ENCODE measurements around the gene CZIB.
A peak's percentile ranks its signal among the peaks of the same experiment; 100 is the strongest.

GRCh38 chr1:53238197-53239155 lies 18.0 kb upstream of the CZIB start, which contains the start of gene MAGOH:
- TF ChIP-seq PRDM10 (CRISPR knock-in tag; IDR thresholded peaks at IDR 0.05; ENCODE audit: low read depth), result peak; percentile 87
- TF ChIP-seq GABPA (IDR thresholded peaks at IDR 0.05; ENCODE audit: low read depth, low read length), result peak; percentile 93
- peak; percentile 99 for TF ChIP-seq GABPA (CRISPR knock-in tag; IDR thresholded peaks at IDR 0.05; ENCODE audit: low read depth)
- TF ChIP-seq BATF2 (CRISPR knock-in tag; IDR thresholded peaks at IDR 0.05), result no peak
- peak; percentile 93 for TF ChIP-seq ZZZ3 (CRISPR knock-in tag; IDR thresholded peaks at IDR 0.05; ENCODE audit: borderline replicate concordance)
- peak; percentile 78 for TF ChIP-seq POLR2AphosphoS5 (IDR thresholded peaks at IDR 0.05; ENCODE audit: low read depth, low read length)

Measured in HepG2 (cell line).